ENCODE measurements around the gene NXN. TPM values are rescaled to one million over a fixed set of nuclear protein-coding genes. Genes with fewer than 3 reads are reported as not detected.
A peak's percentile ranks its signal among the peaks of the same experiment; 100 is the strongest.

The NXN gene
- total RNA-seq, 4 donors from 2014 or later: 10.6 to 222 (median 13.8) TPM

GRCh38 chr17:814371-814770, 165.2 kb downstream of the NXN start:
- in situ Hi-C loops (cut with MboI; ENCODE audit: low pct_ligation_motif_present in 1 of 4, low pct_unique_long_range_greater_than_20kb in 1 of 4, low sequenced_read_pairs in 3 of 4): no loop called here
- no peaks in the 10 kb centered on the region for H3K4me1 ChIP-seq
- WGBS, 2 donors (ENCODE audit: low coverage in 1 of 2): 91% methylated on average over 20 of the region's 20 CpGs; no CpG with 5 or more reads in 1 of the 2 donors
- no peak overlapping the region for H3K4me3 ChIP-seq
- H3K27ac ChIP-seq: no peak overlapping the region
- no peaks in the 10 kb centered on the region for H3K36me3 ChIP-seq
- no peaks in the 10 kb centered on the region for H3K27me3 ChIP-seq
- DNase-seq: no peak
- no peaks in the 10 kb centered on the region for H3K9me3 ChIP-seq
- no peak for TF ChIP-seq CTCF (IDR thresholded peaks at IDR 0.05)
- TF ChIP-seq POLR2A (IDR thresholded peaks at IDR 0.05): no peak
- TF ChIP-seq EP300 (IDR thresholded peaks at IDR 0.05; ENCODE audit: low read depth): no peak
- TF ChIP-seq POLR2AphosphoS5 (IDR thresholded peaks at IDR 0.05): no peak
- intact Hi-C loops (cut with DNase I; ENCODE audit: low total_unique reads): no loop called here

GRCh38 chr17:812638-813204, 166.9 kb downstream of the NXN start:
- H3K36me3 ChIP-seq: no peaks in the 10 kb centered on the region
- H3K4me1 ChIP-seq: no peaks in the 10 kb centered on the region
- no peak overlapping the region for H3K4me3 ChIP-seq
- H3K9me3 ChIP-seq: no peaks in the 10 kb centered on the region
- in situ Hi-C loops (cut with MboI; ENCODE audit: low pct_ligation_motif_present in 1 of 4, low pct_unique_long_range_greater_than_20kb in 1 of 4, low sequenced_read_pairs in 3 of 4): no loop called here
- DNase-seq: no peak
- 90 to 94% methylated on average over 7 to 14 of the region's 14 CpGs for WGBS, 2 donors (ENCODE audit: low coverage in 1 of 2)
- H3K27ac ChIP-seq: no peak overlapping the region
- no peaks in the 10 kb centered on the region for H3K27me3 ChIP-seq
- intact Hi-C loops (cut with DNase I; ENCODE audit: low total_unique reads): no loop called here
- TF ChIP-seq CTCF (IDR thresholded peaks at IDR 0.05) (no peak), POLR2AphosphoS5 (IDR thresholded peaks at IDR 0.05) (no peak), POLR2A (IDR thresholded peaks at IDR 0.05) (no peak), EP300 (IDR thresholded peaks at IDR 0.05; ENCODE audit: low read depth) (no peak)

GRCh38 chr17:811051-811784, 168.4 kb downstream of the NXN start:
- Histone ChIP-seq H3K36me3 (no peaks in the 10 kb centered on the region), H3K9me3 (no peaks in the 10 kb centered on the region), H3K27me3 (no peaks in the 10 kb centered on the region), H3K4me3 (no peak overlapping the region), H3K27ac (peak overlapping the region in 1 of 4 donors; percentile 4), H3K4me1 (no peaks in the 10 kb centered on the region)
- in situ Hi-C loops (cut with MboI; ENCODE audit: low pct_ligation_motif_present in 1 of 4, low pct_unique_long_range_greater_than_20kb in 1 of 4, low sequenced_read_pairs in 3 of 4) (no loop called here), intact Hi-C loops (cut with DNase I; ENCODE audit: low total_unique reads) (no loop called here)
- TF ChIP-seq POLR2A (IDR thresholded peaks at IDR 0.05) (no peak), CTCF (IDR thresholded peaks at IDR 0.05) (no peak), POLR2AphosphoS5 (IDR thresholded peaks at IDR 0.05) (no peak), EP300 (IDR thresholded peaks at IDR 0.05; ENCODE audit: low read depth) (no peak)
- WGBS, 2 donors (ENCODE audit: low coverage in 1 of 2): 66 to 73% methylated on average over 9 to 24 of the region's 29 CpGs
- DNase-seq: no peak

- in situ Hi-C loops (cut with MboI; ENCODE audit: low pct_ligation_motif_present in 1 of 4, low pct_unique_long_range_greater_than_20kb in 1 of 4, low sequenced_read_pairs in 3 of 4) (no loop called here), intact Hi-C loops (cut with DNase I; ENCODE audit: low total_unique reads) (no loop called here)
- H3K36me3 ChIP-seq: no peaks in the 10 kb centered on the region
These were observed 171.9 kb downstream of the NXN start for GRCh38 chr17:807523-808294.

More at GRCh38 chr17:807523-808294, 171.9 kb downstream of the NXN start:
- DNase-seq: no peak
- TF ChIP-seq POLR2A (IDR thresholded peaks at IDR 0.05) (no peak), POLR2AphosphoS5 (IDR thresholded peaks at IDR 0.05) (no peak), EP300 (IDR thresholded peaks at IDR 0.05; ENCODE audit: low read depth) (no peak), CTCF (IDR thresholded peaks at IDR 0.05) (no peak)
- H3K4me1 ChIP-seq: no peaks in the 10 kb centered on the region
- 82 to 100% methylated on average over 3 to 28 of the region's 28 CpGs for WGBS, 2 donors (ENCODE audit: low coverage in 1 of 2)
- no peak overlapping the region for H3K27ac ChIP-seq
- H3K9me3 ChIP-seq: no peaks in the 10 kb centered on the region
- H3K4me3 ChIP-seq: no peak overlapping the region
- H3K27me3 ChIP-seq: no peaks in the 10 kb centered on the region

Data from transverse colon (tissue), 4 donors.